BLaER1 (cell line): ENCODE measurements around the gene ARHGEF6.
"Not testable (repeated sequence)": the region's sequence is repeated elsewhere in the genome, so short reads cannot be mapped to it uniquely, and the experiment has no call there.

Experiments used
- H3K27ac ChIP-seq: shearing (Covaris generic); formaldehyde crosslinking; 2 replicates; pipeline ENCODE4 v1.8.1; 2022
- H3K27me3 ChIP-seq: shearing (Covaris generic); formaldehyde crosslinking; 2 replicates; pipeline ENCODE4 v1.8.1; 2022
- H3K36me3 ChIP-seq: shearing (Covaris generic); formaldehyde crosslinking; 2 replicates; pipeline ENCODE4 v1.8.1; 2022
- H3K4me1 ChIP-seq: shearing (Covaris generic); formaldehyde crosslinking; 2 replicates; pipeline ENCODE4 v1.8.1; 2022
- H3K4me2 ChIP-seq: shearing (Covaris generic); formaldehyde crosslinking; 2 replicates; pipeline ENCODE4 v1.8.1; 2022
- H3K4me3 ChIP-seq: shearing (Covaris generic); formaldehyde crosslinking; 2 replicates; pipeline ENCODE4 v1.8.1; 2022
- H3K9ac ChIP-seq: shearing (Covaris generic); formaldehyde crosslinking; 2 replicates; pipeline ENCODE4 v1.8.1; 2022
- H3K9me3 ChIP-seq: shearing (Covaris generic); formaldehyde crosslinking; 2 replicates; pipeline ENCODE4 v1.8.1; 2022
- H4K20me1 ChIP-seq: shearing (Covaris generic); formaldehyde crosslinking; 2 replicates; pipeline ENCODE4 v1.8.1; 2022
- Cebpa-rat ChIP-seq: shearing (Covaris generic); IDR thresholded peaks from 2 replicates; pipeline ENCODE4 v1.8.1; 2022

The ARHGEF6 gene

DNA sequence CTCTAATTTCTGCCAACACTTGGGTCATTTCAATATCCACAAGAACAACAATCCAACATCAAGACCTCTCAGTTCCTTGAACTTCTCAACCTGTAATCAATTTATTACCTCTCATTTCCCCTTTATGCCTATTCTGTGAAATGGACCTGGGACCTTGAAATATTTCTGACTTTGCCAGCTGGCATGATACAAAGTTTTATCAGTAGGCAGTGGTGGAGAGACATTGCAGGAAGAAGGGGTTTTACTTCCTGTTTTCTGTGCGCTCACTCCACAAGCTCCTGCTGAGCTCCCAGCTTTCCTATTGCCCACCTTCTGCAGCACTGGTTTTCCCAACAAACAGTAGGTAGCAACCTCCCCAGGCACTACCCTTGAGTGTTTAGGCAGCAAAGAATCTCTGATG, 3.5 kb upstream of the ARHGEF6 start:
- Histone ChIP-seq H3K4me2 (no peak overlapping the region), H3K9ac (no peak overlapping the region), H4K20me1 (no peaks in the 10 kb centered on the region), H3K9me3 (0 out of 2 replicates have a peak, but pooled peaks cover 6% of the 10 kb centered on the region), H3K27me3 (peaks cover 82% of the 10 kb centered on the region), H3K4me3 (no peak overlapping the region), H3K4me1 (peaks cover 15% of the 10 kb centered on the region), H3K36me3 (no peaks in the 10 kb centered on the region), H3K27ac (no peak overlapping the region)
- no peak for TF ChIP-seq Cebpa-rat

- H4K20me1 ChIP-seq = no peaks in the 10 kb centered on the region
- TF ChIP-seq Cebpa-rat = no peak
- H3K27ac ChIP-seq = no peak overlapping the region
- peaks cover 81% of the 10 kb centered on the region for H3K27me3 ChIP-seq
- no peaks in the 10 kb centered on the region for H3K36me3 ChIP-seq
- H3K4me1 ChIP-seq = peaks cover 24% of the 10 kb centered on the region
- H3K9me3 ChIP-seq = 0 out of 2 replicates have a peak, but pooled peaks cover 6% of the 10 kb centered on the region
- H3K4me3 ChIP-seq = no peak overlapping the region
- no peak overlapping the region for H3K9ac ChIP-seq
- H3K4me2 ChIP-seq = no peak overlapping the region
Measured at GRCh38 chrX:136783159-136783558, 2.4 kb upstream of the ARHGEF6 start.

DNA sequence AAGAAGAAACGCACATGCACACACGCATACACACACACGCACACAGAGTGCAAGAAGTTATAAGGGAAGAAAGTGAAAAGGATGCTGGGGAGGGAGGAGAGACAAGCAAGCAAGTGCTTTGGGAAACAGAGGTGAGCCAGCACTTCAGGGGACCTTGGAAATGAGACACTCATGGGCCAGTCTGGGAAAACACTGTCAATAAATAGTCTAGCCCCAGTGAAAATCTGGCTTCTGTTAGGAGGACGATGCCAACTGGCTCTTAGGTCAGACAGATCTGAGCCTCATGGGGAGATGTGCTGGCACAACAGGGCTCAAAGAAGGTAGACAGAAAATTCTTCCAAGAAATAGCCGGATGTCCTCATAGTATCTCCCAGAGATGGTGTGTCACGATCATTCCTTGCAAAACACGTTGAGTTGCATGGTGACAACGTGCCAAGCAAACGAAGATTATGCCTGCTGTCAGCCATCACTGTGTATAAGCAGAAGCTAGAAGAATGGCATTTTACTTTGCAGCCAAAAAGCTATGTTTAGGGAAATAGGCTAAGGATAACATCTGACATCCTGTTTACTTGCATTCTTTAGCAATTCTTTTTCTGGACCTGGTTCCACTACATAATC, 557 bp upstream of the ARHGEF6 start:
- H3K4me1 ChIP-seq = peaks cover 24% of the 10 kb centered on the region
- H4K20me1 ChIP-seq = no peaks in the 10 kb centered on the region
- no peaks in the 10 kb centered on the region for H3K36me3 ChIP-seq
- peak overlapping the region; percentile 59 for H3K4me3 ChIP-seq
- 0 out of 2 replicates have a peak, but pooled peaks cover 6% of the 10 kb centered on the region for H3K9me3 ChIP-seq
- H3K27ac ChIP-seq = peak overlapping the region; percentile 79
- H3K27me3 ChIP-seq = peaks cover 72% of the 10 kb centered on the region
- TF ChIP-seq Cebpa-rat = no peak
- peak overlapping the region; percentile 68 for H3K4me2 ChIP-seq
- H3K9ac ChIP-seq = peak overlapping the region; percentile 69; the same call in 1 of the 2 replicates

- Histone ChIP-seq H3K27me3 (peaks cover 76% of the 10 kb centered on the region), H4K20me1 (no peaks in the 10 kb centered on the region), H3K4me2 (peak overlapping the region; percentile 68), H3K4me3 (peak overlapping the region; percentile 59), H3K36me3 (no peaks in the 10 kb centered on the region), H3K27ac (peak overlapping the region; percentile 79), H3K4me1 (peaks cover 24% of the 10 kb centered on the region), H3K9ac (peak overlapping the region; percentile 69), H3K9me3 (0 out of 2 replicates have a peak, but pooled peaks cover 6% of the 10 kb centered on the region)
- TF ChIP-seq Cebpa-rat = no peak
Measured at GRCh38 chrX:136780241-136780640, 491 bp downstream of the ARHGEF6 start.

- peaks cover 23% of the 10 kb centered on the region for H3K4me1 ChIP-seq
Measured at GRCh38 chrX:136779346-136779781, 1.4 kb downstream of the ARHGEF6 start.

DNA sequence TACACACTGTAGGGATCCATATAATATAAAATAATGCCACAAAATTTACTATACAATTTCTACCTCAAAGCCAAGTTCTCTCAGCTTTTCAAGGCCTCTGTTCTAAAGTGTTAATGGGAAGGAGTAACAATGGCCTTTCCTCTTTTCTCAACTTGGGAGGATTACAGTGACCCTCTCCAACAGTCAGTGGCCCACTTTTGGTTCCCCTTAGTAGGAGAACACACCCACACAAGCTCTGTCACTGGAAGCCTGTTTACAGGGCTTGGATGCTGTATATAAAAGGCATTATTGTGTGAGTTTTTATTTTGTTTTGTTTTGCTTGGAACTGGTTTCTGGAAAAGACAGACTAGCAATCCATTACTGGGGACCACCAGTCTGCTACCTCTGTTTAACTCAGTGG, 1.8 kb downstream of the ARHGEF6 start:
- Histone ChIP-seq H3K4me1 (peaks cover 18% of the 10 kb centered on the region), H3K9ac (peak overlapping the region; percentile 69; the same call in 1 of the 2 replicates), H4K20me1 (no peaks in the 10 kb centered on the region), H3K36me3 (no peaks in the 10 kb centered on the region), H3K4me2 (peak overlapping the region; percentile 68), H3K4me3 (peak overlapping the region; percentile 59), H3K9me3 (no peaks in the 10 kb centered on the region), H3K27ac (peak overlapping the region; percentile 79), H3K27me3 (peaks cover 69% of the 10 kb centered on the region)
- no peak for TF ChIP-seq Cebpa-rat

More at GRCh38 chrX:136779346-136779781, 1.4 kb downstream of the ARHGEF6 start:
- Histone ChIP-seq H3K9ac (peak overlapping the region; percentile 69), H4K20me1 (no peaks in the 10 kb centered on the region), H3K4me2 (peak overlapping the region; percentile 68), H3K36me3 (no peaks in the 10 kb centered on the region), H3K9me3 (0 out of 2 replicates have a peak, but pooled peaks cover 3% of the 10 kb centered on the region), H3K27me3 (peaks cover 73% of the 10 kb centered on the region), H3K4me3 (peak overlapping the region; percentile 59), H3K27ac (peak overlapping the region; percentile 79)
- no peak for TF ChIP-seq Cebpa-rat

- no peak for TF ChIP-seq Cebpa-rat
- Histone ChIP-seq H4K20me1 (no peaks in the 10 kb centered on the region), H3K4me3 (no peak overlapping the region), H3K9me3 (no peaks in the 10 kb centered on the region), H3K4me1 (peaks cover 18% of the 10 kb centered on the region), H3K27ac (no peak overlapping the region), H3K4me2 (no peak overlapping the region), H3K9ac (no peak overlapping the region), H3K27me3 (peaks cover 68% of the 10 kb centered on the region), H3K36me3 (no peaks in the 10 kb centered on the region)
Measured at GRCh38 chrX:136778020-136778419, 2.7 kb downstream of the ARHGEF6 start.

- Histone ChIP-seq H3K9ac (no peak overlapping the region), H3K36me3 (no peaks in the 10 kb centered on the region), H3K4me1 (peaks cover 10% of the 10 kb centered on the region), H3K4me3 (no peak overlapping the region), H3K27ac (no peak overlapping the region), H3K4me2 (no peak overlapping the region), H4K20me1 (peaks cover 25% of the 10 kb centered on the region; the same call in 1 of the 2 replicates), H3K9me3 (no peaks in the 10 kb centered on the region), H3K27me3 (peaks cover 51% of the 10 kb centered on the region)
- TF ChIP-seq Cebpa-rat = no peak
Measured at GRCh38 chrX:136773648-136774047, 7.1 kb downstream of the ARHGEF6 start.

- not testable (repeated sequence) for H3K4me2 ChIP-seq, H3K9me3 ChIP-seq, H3K4me3 ChIP-seq, H3K36me3 ChIP-seq, H3K27ac ChIP-seq, H3K9ac ChIP-seq
- Histone ChIP-seq H3K27me3 (peaks cover 61% of the 10 kb centered on the region), H4K20me1 (peaks cover 43% of the 10 kb centered on the region), H3K4me1 (peaks cover 14% of the 10 kb centered on the region)
Measured at GRCh38 chrX:136771869-136772268, 8.9 kb downstream of the ARHGEF6 start.

GRCh38 chrX:136768469-136769084, 12.2 kb downstream of the ARHGEF6 start:
- peaks cover 76% of the 10 kb centered on the region for H4K20me1 ChIP-seq
- no peaks in the 10 kb centered on the region for H3K36me3 ChIP-seq
- H3K9me3 ChIP-seq = peaks cover 14% of the 10 kb centered on the region
- H3K27ac ChIP-seq = no peak overlapping the region
- no peak overlapping the region for H3K4me3 ChIP-seq
- H3K27me3 ChIP-seq = peaks cover 66% of the 10 kb centered on the region
- H3K4me2 ChIP-seq = peak overlapping the region; percentile 80
- H3K9ac ChIP-seq = no peak overlapping the region
- peaks cover 18% of the 10 kb centered on the region for H3K4me1 ChIP-seq
- no peak for TF ChIP-seq Cebpa-rat
